Measurements from ENCODE around the gene FOXE3.

FOXE3 gene

GRCh38 chr1:47438165-47439016, 22.3 kb downstream of the FOXE3 start:
- no peak for TF ChIP-seq TAF1 (IDR thresholded peaks at IDR 0.05; ENCODE audit: borderline replicate concordance, insufficient read depth, low read length)
- TF ChIP-seq FOXP2 (optimal IDR thresholded peaks at IDR 0.05; ENCODE audit: borderline replicate concordance, extremely low read depth, extremely low read length, insufficient read depth), result no peak
- TF ChIP-seq SIN3A (IDR thresholded peaks at IDR 0.05; ENCODE audit: borderline replicate concordance, insufficient read depth, low read length), result no peak
- TF ChIP-seq POLR2AphosphoS5 (IDR thresholded peaks at IDR 0.05; ENCODE audit: low read depth, low read length), result no peak
- no peak for TF ChIP-seq REST (IDR thresholded peaks at IDR 0.05; ENCODE audit: insufficient read depth in 1 of 2, low read depth in 2 of 2, low read length in 2 of 2)

GRCh38 chr1:47439017-47439818, 23.1 kb downstream of the FOXE3 start:
- TF ChIP-seq SIN3A (IDR thresholded peaks at IDR 0.05; ENCODE audit: borderline replicate concordance, insufficient read depth, low read length), result no peak
- no peak for TF ChIP-seq FOXP2 (optimal IDR thresholded peaks at IDR 0.05; ENCODE audit: borderline replicate concordance, extremely low read depth, extremely low read length, insufficient read depth)
- TF ChIP-seq POLR2AphosphoS5 (IDR thresholded peaks at IDR 0.05; ENCODE audit: low read depth, low read length), result no peak
- no peak for TF ChIP-seq REST (IDR thresholded peaks at IDR 0.05; ENCODE audit: insufficient read depth in 1 of 2, low read depth in 2 of 2, low read length in 2 of 2)
- no peak for TF ChIP-seq TAF1 (IDR thresholded peaks at IDR 0.05; ENCODE audit: borderline replicate concordance, insufficient read depth, low read length)

GRCh38 chr1:47439819-47440598, 23.9 kb downstream of the FOXE3 start:
- TF ChIP-seq FOXP2 (optimal IDR thresholded peaks at IDR 0.05; ENCODE audit: borderline replicate concordance, extremely low read depth, extremely low read length, insufficient read depth), result no peak
- TF ChIP-seq SIN3A (IDR thresholded peaks at IDR 0.05; ENCODE audit: borderline replicate concordance, insufficient read depth, low read length), result no peak
- no peak for TF ChIP-seq POLR2AphosphoS5 (IDR thresholded peaks at IDR 0.05; ENCODE audit: low read depth, low read length)
- TF ChIP-seq TAF1 (IDR thresholded peaks at IDR 0.05; ENCODE audit: borderline replicate concordance, insufficient read depth, low read length), result no peak
- no peak for TF ChIP-seq REST (IDR thresholded peaks at IDR 0.05; ENCODE audit: insufficient read depth in 1 of 2, low read depth in 2 of 2, low read length in 2 of 2)

GRCh38 chr1:47440599-47441081, 24.6 kb downstream of the FOXE3 start:
- no peak for TF ChIP-seq POLR2AphosphoS5 (IDR thresholded peaks at IDR 0.05; ENCODE audit: low read depth, low read length)
- no peak for TF ChIP-seq FOXP2 (optimal IDR thresholded peaks at IDR 0.05; ENCODE audit: borderline replicate concordance, extremely low read depth, extremely low read length, insufficient read depth)

All from PFSK-1 (cell line).